Brain microvascular endothelial cell (primary cell): ENCODE measurements around the gene ZFPM1.

Source experiments
- DNase-seq: peaks from one replicate; pipeline ENCODE4 v3.0.0-alpha.2; 2020
- H3K27ac ChIP-seq: fragments of 250-450 bp; sonication (Bioruptor Pico); 2 replicates; pipeline ENCODE4 v1.5.1; 2020; ENCODE audit warnings: mild to moderate bottlenecking, moderate library complexity
- H3K27me3 ChIP-seq: fragments of 250-450 bp; sonication (Bioruptor Pico); replicated peaks from 2 replicates; pipeline ENCODE4 v1.5.1; 2020; ENCODE audit warnings: mild to moderate bottlenecking
- H3K36me3 ChIP-seq: fragments of 250-450 bp; sonication (Bioruptor Pico); replicated peaks from 2 replicates; pipeline ENCODE4 v1.5.1; 2020; ENCODE audit warnings: mild to moderate bottlenecking
- H3K4me3 ChIP-seq: 2 replicates; pipeline ENCODE4 v1.5.1; 2011; ENCODE audit warnings: low read depth, mild to moderate bottlenecking, control low read depth, low read length, moderate library complexity
- CTCF ChIP-seq: IDR thresholded peaks from 2 replicates; pipeline ENCODE4 v1.5.1; 2011; ENCODE audit warnings: low read depth, mild to moderate bottlenecking, moderate library complexity, low read length, control low read depth, inconsistent platforms; ENCODE audit errors: missing control alignments
- in situ Hi-C: cut with HindIII; loops from 2 replicates; pipeline ENCODE4 v1.10.0; 2017; ENCODE audit warnings: low sequenced_read_pairs, low pct_ligation_motif_present

The ZFPM1 gene

GRCh38 chr16:88427376-88427775, 25.7 kb upstream of the ZFPM1 start:
- Histone ChIP-seq H3K27me3 (no peaks in the 10 kb centered on the region), H3K36me3 (no peaks in the 10 kb centered on the region), H3K4me3 (no peak overlapping the region), H3K27ac (no peak overlapping the region)
- DNase-seq, result no peak
- TF ChIP-seq CTCF, result no peak
- in situ Hi-C loops, result loop anchor here (25.0 kb wide), 1 partner anchor 110 kb away; no protein-coding TSS in a partner anchor

GRCh38 chr16:88428156-88428555, 24.9 kb upstream of the ZFPM1 start:
- no peak for DNase-seq
- H3K27ac ChIP-seq, result no peak overlapping the region
- no peaks in the 10 kb centered on the region for H3K36me3 ChIP-seq
- in situ Hi-C loops, result loop anchor here (25.0 kb wide), 1 partner anchor 109 kb away; no protein-coding TSS in a partner anchor
- no peak overlapping the region for H3K4me3 ChIP-seq
- no peak for TF ChIP-seq CTCF
- no peaks in the 10 kb centered on the region for H3K27me3 ChIP-seq

GRCh38 chr16:88428616-88429386, 24.3 kb upstream of the ZFPM1 start:
- in situ Hi-C loops, result loop anchor here (25.0 kb wide), 1 partner anchor 108 kb away; no protein-coding TSS in a partner anchor
- no peak for DNase-seq
- peak; percentile 22 for TF ChIP-seq CTCF
- Histone ChIP-seq H3K27me3 (no peaks in the 10 kb centered on the region), H3K4me3 (no peak overlapping the region), H3K27ac (no peak overlapping the region), H3K36me3 (no peaks in the 10 kb centered on the region)

- no peak for TF ChIP-seq CTCF
- Histone ChIP-seq H3K36me3 (no peaks in the 10 kb centered on the region), H3K4me3 (peak overlapping the region; percentile 37), H3K27me3 (no peaks in the 10 kb centered on the region), H3K27ac (no peak overlapping the region)
- in situ Hi-C loops, result loop anchor here (25.0 kb wide), 1 partner anchor 108 kb away; no protein-coding TSS in a partner anchor
- DNase-seq, result no peak
Measured at GRCh38 chr16:88429387-88430184, 23.5 kb upstream of the ZFPM1 start.

GRCh38 chr16:88430185-88430523, 22.9 kb upstream of the ZFPM1 start:
- DNase-seq, result no peak
- no peaks in the 10 kb centered on the region for H3K36me3 ChIP-seq
- TF ChIP-seq CTCF, result no peak
- peak overlapping the region; percentile 29 for H3K27ac ChIP-seq
- no peaks in the 10 kb centered on the region for H3K27me3 ChIP-seq
- in situ Hi-C loops, result loop anchor here (25.0 kb wide), 1 partner anchor 107 kb away; no protein-coding TSS in a partner anchor
- peak overlapping the region; percentile 37 for H3K4me3 ChIP-seq
